Small intestine (tissue), 7 donors: ENCODE results near the gene NUDC. TPM values are rescaled to one million over a fixed set of nuclear protein-coding genes. Genes with fewer than 3 reads are reported as not detected.
"Not testable (repeated sequence)": the region's sequence is repeated elsewhere in the genome, so short reads cannot be mapped to it uniquely, and the experiment has no call there.

Source experiments
- DNase-seq, 2 donors: peaks; one replicate each; pipeline versions ENCODE4 v3.0.0 to v3.0.0-alpha.2; 2013
- FAIRE-seq: peaks from 2 replicates; lab custom pipeline; 2012; peaks lifted over from hg19 to GRCh38; lab: Jason Lieb, UNC
- H3K27ac ChIP-seq, 3 donors: one replicate each; pipeline ENCODE4 v1.5.1; 2013; ENCODE audit warnings: low read length in 2 of 3, mild to moderate bottlenecking in 2 of 3, control low read depth in 1 of 3, inconsistent platforms in 1 of 3, low read depth in 1 of 3, moderate library complexity in 1 of 3
- H3K27me3 ChIP-seq, 3 donors: one replicate each; pipeline ENCODE4 v1.6.1; 2013; ENCODE audit warnings: low read length in 3 of 3, inconsistent platforms in 1 of 3; ENCODE audit not compliant: control insufficient read depth in 3 of 3, insufficient read depth in 3 of 3
- H3K36me3 ChIP-seq, 3 donors: one replicate each; pipeline ENCODE4 v1.6.1; 2013; ENCODE audit warnings: low read length in 3 of 3, inconsistent platforms in 1 of 3, low read depth in 1 of 3, mild to moderate bottlenecking in 1 of 3, moderate library complexity in 1 of 3; ENCODE audit not compliant: control insufficient read depth in 3 of 3, insufficient read depth in 2 of 3
- H3K4me1 ChIP-seq, 3 donors: one replicate each; pipeline ENCODE4 v1.6.1; 2013; ENCODE audit warnings: low read length in 2 of 3, inconsistent platforms in 1 of 3, low read depth in 1 of 3, mild to moderate bottlenecking in 1 of 3, moderate library complexity in 1 of 3; ENCODE audit not compliant: control insufficient read depth in 3 of 3, insufficient read depth in 2 of 3
- H3K4me3 ChIP-seq, 3 donors: one replicate each; pipeline ENCODE4 v1.5.1; 2013; ENCODE audit warnings: low read length in 3 of 3, control low read depth in 1 of 3, inconsistent platforms in 1 of 3, low read depth in 1 of 3, mild to moderate bottlenecking in 1 of 3, moderate library complexity in 1 of 3
- H3K9me3 ChIP-seq, 2 donors: one replicate each; pipeline ENCODE4 v1.6.1; 2013; ENCODE audit warnings: low read depth in 1 of 2, low read length in 1 of 2; ENCODE audit not compliant: control insufficient read depth in 2 of 2, insufficient read depth in 1 of 2
- WGBS, 3 donors: extraction: QIAGEN DNeasy Blood & Tissue Kit; methylation state at CpG; one replicate each; pipeline ENCODE4 v1.1.7; 2013; 5-methylcytosine and 5-hydroxymethylcytosine counted together
- polyA plus RNA-seq, 4 donors: library from polyadenylated mRNA; stranded (reverse) in 3 of 4; unstranded in 1 of 4; fragments of 200-250 nt in 3 of 4; fragments of 120-200 nt in 1 of 4; gene quantifications; one replicate each; pipeline versions ENCODE4 v1.2.1 to v1.2.3, GENCODE V29; 2013
- donor health status: healthy with polysubstance abuse.
- donor health status: control.
- donor health status: control.
- donor health status: Bipolar disorder and iron deficiency.
- donor health status: healthy.

The NUDC gene
- polyA plus RNA-seq, 4 donors: 39.4 to 70.5 (median 50.1) TPM

DNA sequence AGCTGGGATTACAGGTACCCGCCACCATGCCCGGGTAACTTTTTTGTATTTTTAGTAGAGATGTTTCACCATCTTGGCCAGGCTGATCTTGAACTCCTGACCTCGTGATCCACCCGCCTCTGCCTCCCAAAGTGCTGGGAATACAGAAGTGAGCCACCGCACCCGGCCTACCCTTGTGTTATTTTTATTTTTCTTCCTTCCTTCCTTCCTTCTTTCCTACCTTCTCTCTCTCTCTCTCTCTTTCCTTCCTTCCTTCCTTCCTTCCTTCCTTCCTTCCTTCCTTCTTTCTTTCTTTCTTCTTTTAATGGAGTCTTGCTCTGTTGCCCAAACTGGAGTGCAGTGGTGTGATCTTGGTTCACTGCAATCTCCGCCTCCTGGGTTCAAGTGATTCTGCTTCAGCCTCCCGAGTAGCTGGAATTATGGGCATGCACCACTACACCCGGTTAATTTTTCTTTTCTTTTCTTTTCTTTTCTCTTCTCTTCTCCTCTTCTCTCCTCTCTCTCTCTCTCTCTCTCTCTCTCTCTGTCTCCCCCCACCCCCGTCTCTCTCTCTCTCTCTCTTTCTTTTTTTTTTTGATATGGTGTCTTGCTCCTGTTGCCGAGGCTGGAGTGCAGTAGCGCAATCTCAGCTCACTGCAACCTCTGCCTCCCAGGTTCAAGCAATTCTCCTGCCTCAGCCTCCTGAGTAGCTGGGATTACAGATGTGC lies 68.0 kb downstream of the NUDC start:
- Histone ChIP-seq H3K27me3 (peaks cover 3 to 14% (median 8%) of the 10 kb centered on the region in 3 donors), H3K4me1 (peaks cover 8 to 29% (median 13%) of the 10 kb centered on the region in 3 donors)
- H3K36me3 ChIP-seq, FAIRE-seq, H3K27ac ChIP-seq, DNase-seq, H3K9me3 ChIP-seq, H3K4me3 ChIP-seq: not testable (repeated sequence)
- 84 to 87% (median 86%) methylated on average over 12 of the region's 12 CpGs for WGBS, 3 donors

GRCh38 chr1:26991310-26992116 lies 70.0 kb downstream of the NUDC start:
- FAIRE-seq (no peak), DNase-seq (no peak)
- peak overlapping the region in 2 of 3 donors; percentile 55 to 76 for H3K27ac ChIP-seq
- H3K27me3 ChIP-seq: peaks cover 3 to 24% (median 16%) of the 10 kb centered on the region in 3 donors
- no peaks in the 10 kb centered on the region for H3K9me3 ChIP-seq
- H3K4me3 ChIP-seq: no peak overlapping the region
- peaks cover 8 to 44% (median 13%) of the 10 kb centered on the region in 3 donors for H3K4me1 ChIP-seq
- H3K36me3 ChIP-seq: peaks cover 0 to 6% (median 0%) of the 10 kb centered on the region in 3 donors
- 45 to 52% (median 48%) methylated on average over 10 of the region's 10 CpGs for whole genome bisulfite sequencing, 3 donors

DNA sequence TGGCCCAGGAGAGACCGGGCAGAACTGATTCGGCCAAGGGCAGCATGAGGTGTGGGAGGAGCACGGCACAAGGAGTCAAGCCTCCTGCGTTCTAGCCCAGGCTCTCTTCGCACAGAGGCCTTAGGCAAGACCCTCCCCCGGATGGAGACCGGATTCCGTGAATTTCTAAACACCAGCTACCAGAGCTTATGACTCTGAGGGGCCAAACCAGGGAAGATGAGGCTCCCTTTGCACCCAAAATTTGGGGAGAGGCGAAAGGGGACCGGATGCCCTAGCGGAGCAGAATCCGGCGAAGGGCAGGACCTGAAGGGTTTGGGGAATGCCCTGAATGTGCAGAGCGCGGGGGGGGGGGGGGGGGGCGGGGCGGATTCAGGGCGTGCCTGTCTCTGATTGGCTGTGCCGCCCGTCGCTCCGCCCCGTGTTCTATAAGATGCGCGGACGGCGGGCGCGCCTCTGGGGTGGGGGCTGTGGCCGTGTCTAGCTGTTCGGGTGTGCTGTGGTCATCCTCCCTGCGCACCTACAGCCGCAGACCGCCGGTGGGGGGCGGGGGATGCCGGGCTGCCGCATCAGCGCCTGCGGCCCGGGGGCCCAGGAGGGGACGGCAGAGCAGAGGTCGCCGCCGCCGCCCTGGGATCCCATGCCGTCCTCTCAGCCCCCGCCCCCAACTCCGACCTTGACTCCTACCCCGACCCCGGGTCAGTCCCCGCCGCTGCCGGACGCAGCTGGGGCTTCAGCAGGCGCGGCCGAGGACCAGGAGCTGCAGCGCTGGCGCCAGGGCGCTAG lies 71.9 kb downstream of the NUDC start, which contains the start of gene TRNP1:
Gene TRNP1 (plus strand): TSS at position 456 of the 783 bp plus-strand sequence. CDS start 95 bp downstream, at position 551.
- WGBS, 3 donors: 1% methylated on average over 28 to 59 of the region's 61 CpGs
- peaks cover 3 to 24% (median 16%) of the 10 kb centered on the region in 3 donors for H3K27me3 ChIP-seq
- H3K36me3 ChIP-seq: peaks cover 0 to 10% (median 0%) of the 10 kb centered on the region in 3 donors
- peak within 1 kb of the TSS in 1 of 3 donors; percentile 55 for H3K27ac ChIP-seq
- DNase-seq (peak in 1 of 2 donors; percentile 69), FAIRE-seq (no peak)
- no peaks in the 10 kb centered on the region for H3K9me3 ChIP-seq
- peaks cover 8 to 56% (median 17%) of the 10 kb centered on the region in 3 donors for H3K4me1 ChIP-seq
- peak within 1 kb of the TSS; percentile 48 to 66 (median 62) for H3K4me3 ChIP-seq

DNA sequence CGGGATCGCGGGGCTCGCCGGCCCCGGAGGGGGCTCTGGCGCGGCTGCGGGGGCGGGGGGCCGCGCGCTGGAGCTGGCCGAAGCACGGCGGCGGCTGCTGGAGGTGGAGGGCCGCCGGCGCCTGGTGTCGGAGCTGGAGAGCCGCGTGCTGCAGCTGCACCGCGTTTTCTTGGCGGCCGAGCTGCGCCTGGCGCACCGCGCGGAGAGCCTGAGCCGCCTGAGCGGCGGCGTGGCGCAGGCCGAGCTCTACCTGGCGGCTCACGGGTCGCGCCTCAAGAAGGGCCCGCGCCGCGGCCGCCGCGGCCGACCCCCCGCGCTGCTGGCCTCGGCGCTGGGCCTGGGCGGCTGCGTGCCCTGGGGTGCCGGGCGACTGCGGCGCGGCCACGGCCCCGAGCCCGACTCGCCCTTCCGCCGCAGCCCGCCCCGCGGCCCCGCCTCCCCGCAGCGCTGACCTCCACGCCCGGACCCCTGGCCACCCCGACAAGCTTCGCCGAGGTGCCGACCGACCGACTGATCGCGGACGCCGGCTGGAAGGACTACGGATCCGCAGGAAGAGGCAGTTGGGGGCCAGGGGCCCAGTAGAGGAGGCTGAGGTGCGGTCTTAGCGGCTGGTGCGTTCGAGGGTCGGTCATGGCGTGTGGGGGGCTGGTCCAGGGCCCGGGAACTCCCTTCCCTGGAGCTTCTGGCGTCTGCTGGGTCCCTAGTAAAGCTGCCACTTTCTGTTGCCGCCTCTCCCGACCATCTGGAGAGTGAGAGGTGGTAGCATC lies 72.7 kb downstream of the NUDC start:
- FAIRE-seq (no peak), DNase-seq (peak in 1 of 2 donors; percentile 69)
- peaks cover 8 to 63% (median 18%) of the 10 kb centered on the region in 3 donors for H3K4me1 ChIP-seq

DNA sequence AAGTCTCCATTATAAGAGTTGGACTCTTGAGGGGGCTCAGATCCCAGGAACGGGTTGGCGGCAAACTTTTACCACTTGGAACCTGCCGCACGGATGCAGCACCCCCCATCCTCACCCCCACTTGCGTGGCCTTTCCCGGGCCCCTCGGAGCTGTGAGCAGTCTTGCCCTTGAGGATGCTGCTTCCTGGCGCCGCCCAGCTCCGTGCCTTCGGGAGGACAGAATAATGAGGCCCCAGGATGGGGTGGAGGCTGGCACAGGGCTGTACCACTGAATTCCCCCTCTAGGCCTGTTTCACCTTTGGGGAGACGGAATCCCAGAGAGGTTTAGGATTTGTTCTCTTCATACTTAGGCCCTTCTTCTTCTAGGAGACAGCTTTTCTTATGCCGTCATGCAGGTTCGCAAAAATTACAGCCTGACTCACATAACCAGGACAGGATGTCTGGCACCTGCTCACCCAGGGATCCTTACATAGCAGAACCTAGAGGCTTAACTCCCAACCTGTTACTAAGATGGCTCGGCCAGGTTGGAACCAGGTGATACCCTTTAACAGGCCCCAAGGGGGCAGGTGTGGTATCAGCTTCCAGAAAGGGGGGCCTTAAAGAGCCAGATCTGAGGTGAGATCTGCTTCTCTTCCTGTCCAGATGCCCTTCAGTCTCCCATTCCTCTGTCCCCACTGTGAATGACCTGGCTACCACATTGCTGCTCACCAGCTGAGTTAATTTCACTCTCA lies 73.4 kb downstream of the NUDC start:
- Histone ChIP-seq H3K4me3 (peak overlapping the region in 2 of 3 donors; percentile 62 to 66), H3K4me1 (peaks cover 8 to 70% (median 18%) of the 10 kb centered on the region in 3 donors), H3K9me3 (no peaks in the 10 kb centered on the region), H3K36me3 (peaks cover 0 to 15% (median under 1%) of the 10 kb centered on the region in 3 donors), H3K27ac (peak overlapping the region in 1 of 3 donors; percentile 55), H3K27me3 (peaks cover 3 to 24% (median 16%) of the 10 kb centered on the region in 3 donors)
- FAIRE-seq: no peak
- peak in 1 of 2 donors; percentile 11 for DNase-seq
- WGBS, 3 donors: 26 to 43% (median 37%) methylated on average over 15 of the region's 15 CpGs

More for the DNA sequence above, 72.7 kb downstream of the NUDC start:
- Histone ChIP-seq H3K4me3 (peak overlapping the region; percentile 48 to 66 (median 62)), H3K36me3 (peaks cover 0 to 12% (median 0%) of the 10 kb centered on the region in 3 donors), H3K9me3 (no peaks in the 10 kb centered on the region), H3K27ac (peak overlapping the region in 1 of 3 donors; percentile 55), H3K27me3 (peaks cover 3 to 24% (median 16%) of the 10 kb centered on the region in 3 donors)
- 0 to 3% (median 1%) methylated on average over 35 to 97 of the region's 97 CpGs for WGBS, 3 donors

DNA sequence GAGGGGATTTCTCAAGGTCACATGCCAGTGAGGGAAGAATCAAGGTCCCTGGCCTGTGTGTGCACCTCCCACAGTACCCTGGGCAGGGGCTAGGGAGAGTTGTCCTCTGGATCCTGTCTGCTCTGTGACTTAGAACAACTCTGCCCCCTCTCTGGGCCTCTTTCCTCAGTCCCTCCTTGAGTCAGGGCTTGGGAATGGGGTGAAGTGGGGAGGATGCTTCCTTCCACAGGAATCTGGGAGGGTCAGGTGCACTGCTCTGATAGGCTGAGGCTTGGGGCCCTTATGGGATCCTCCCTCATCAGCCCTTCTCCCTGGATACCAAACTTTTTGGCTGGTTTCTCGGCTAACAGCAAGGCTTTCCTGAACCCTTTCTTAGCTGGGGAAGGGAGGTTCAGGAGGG lies 74.5 kb downstream of the NUDC start:
- Histone ChIP-seq H3K27me3 (peaks cover 3 to 24% (median 16%) of the 10 kb centered on the region in 3 donors), H3K4me1 (peaks cover 6 to 60% (median 17%) of the 10 kb centered on the region in 3 donors), H3K36me3 (peaks cover 0 to 20% (median 2%) of the 10 kb centered on the region in 3 donors), H3K4me3 (no peak overlapping the region), H3K27ac (no peak overlapping the region), H3K9me3 (no peaks in the 10 kb centered on the region)
- FAIRE-seq (no peak), DNase-seq (no peak)
- WGBS, 3 donors: 87 to 91% (median 87%) methylated on average over 1 of the region's 1 CpG
